Colon (tissue), 2 donors: ENCODE data around the gene IDI2.
"Not testable (repeated sequence)": the region's sequence is repeated elsewhere in the genome, so short reads cannot be mapped to it uniquely, and the experiment has no call there.

ENCODE experiments used
- FAIRE-seq: peaks from 2 replicates; lab custom pipeline; 2012; peaks lifted over from hg19 to GRCh38; lab: Jason Lieb, UNC
- donor health status: control.
- donor health status: control.

Gene IDI2

DNA sequence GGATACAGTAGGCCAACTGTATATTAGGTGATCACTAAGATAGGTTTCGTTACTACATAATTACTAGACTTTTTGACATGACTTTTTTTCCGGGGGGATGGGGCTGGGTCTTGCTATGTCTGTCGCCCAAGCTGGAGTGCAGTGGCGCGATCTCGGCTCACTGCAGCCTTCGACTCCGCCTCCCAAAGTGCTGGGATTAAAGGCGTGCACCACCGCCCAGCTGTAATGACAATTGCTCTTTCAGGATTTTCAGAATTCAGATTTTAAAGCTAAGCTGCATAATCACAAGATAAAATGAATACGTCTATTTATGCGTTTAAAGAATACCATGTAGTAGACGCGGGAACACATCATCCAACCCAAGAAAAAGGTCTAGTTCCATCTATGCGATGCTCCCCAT is 22.3 kb upstream of the IDI2 start:
- FAIRE-seq: no peak

DNA sequence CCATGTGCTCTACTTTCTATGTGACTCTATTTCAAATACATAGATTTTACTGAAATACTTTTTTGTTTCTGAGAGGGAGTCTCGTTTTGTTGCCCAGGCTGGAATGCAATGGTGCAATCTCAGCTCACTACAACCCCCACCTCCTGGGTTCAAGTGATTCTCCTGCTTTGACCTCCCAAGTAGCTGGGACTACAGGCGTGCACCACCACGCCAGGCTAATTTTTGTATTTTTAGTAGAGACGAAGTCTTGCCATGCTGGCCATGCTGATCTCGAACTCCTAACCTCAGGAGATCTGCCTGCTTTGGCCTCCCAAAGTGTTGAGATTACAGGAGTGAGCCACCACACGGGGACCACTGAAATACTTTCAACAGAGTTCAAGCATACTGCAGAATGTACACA is 19.8 kb upstream of the IDI2 start:
- FAIRE-seq: no peak

- FAIRE-seq: no peak
These were observed 19.3 kb upstream of the IDI2 start for GRCh38 chr10:1044964-1045363.

DNA sequence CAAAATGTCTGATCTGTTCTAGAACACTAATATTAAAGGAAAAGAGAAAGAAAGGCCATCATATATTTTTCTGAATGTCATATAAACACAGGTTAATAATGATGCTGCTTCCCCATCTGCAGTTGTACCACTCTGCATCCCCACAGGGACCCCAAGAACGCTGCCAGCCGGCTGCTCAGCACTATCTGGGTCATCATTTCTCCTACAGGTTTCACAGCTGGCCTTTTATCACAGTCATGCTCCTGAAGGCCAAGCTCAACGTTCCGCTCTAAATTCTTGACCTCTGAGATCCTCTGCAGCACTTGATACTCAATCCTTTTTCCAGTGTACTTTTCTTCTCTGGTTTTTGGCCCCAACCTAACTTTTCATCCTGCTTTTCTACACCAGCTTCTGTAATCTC is 18.5 kb upstream of the IDI2 start:
- no peak for FAIRE-seq

DNA sequence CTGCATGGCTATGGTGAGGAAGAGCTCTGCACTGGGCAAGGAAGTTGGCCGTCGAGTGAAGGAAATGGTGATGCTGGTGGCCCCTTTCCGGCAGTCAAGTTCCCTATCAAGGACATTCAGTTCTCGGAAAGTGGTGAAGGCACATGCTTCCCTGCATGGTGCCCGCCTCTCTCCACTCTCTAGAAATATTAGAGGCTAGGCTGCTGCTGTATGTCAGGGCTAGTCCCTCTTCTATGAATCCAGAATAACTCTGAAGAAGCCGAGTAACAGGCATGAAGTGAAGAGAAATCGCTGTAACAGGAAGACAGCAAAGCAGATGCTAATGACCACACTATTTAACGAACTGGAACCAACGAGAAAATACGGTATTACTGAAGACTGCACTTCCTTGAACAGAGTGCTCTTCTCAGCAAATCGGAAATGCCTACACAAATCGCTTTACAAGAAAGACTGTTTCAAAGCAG is 17.9 kb upstream of the IDI2 start:
- FAIRE-seq: no peak

DNA sequence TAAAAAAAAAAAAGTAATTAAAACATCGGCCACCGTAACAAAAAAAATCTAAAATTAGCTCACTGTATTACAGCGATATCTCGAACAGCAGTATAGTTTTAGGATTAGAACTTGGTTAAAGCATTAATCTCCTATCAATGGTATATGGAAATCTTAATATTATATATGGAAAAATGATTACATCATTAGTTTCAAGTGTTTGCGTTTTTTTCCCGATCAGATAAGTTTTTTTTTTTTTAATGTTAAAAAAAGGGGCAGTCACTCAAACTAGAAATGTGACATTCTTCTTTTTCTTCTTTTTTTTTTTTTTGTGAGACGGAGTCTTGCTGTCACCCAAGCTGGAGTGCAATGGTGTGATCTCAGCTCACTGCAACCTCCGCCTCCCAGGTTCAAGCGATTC is 15.9 kb upstream of the IDI2 start:
- no peak for FAIRE-seq

DNA sequence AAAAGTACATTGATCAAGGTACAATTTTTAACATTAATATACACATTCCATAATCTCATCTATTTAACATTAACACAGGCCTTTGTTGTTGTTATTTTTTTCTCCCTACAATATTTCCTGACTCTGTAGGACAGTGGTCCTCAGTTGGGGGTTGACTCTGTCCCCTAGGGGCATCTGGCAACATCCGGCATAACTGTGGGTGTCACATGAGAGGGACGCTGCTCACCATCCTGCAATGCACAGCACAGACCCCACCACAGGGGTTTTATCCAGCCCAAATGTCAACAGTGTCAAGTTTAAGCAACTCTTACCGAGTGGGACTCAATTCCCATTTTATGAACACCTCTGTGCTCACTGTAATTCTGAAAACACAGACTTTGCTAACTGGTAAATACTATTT is 14.5 kb upstream of the IDI2 start:
- no peak for FAIRE-seq

DNA sequence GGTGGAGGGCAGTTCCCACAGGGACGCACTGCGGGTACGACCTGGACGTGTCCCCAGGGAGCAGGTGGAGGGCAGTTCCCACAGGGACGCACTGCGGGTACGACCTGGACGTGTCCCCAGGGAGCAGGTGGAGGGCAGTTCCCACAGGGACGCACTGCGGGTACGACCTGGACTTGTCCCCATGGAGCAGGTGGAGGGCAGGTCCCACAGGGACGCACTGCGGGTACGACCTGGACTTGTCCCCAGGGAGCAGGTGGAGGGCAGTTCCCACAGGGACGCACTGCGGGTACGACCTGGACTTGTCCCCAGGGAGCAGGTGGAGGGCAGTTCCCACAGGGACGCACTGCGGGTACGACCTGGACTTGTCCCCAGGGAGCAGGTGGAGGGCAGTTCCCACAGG is 13.1 kb upstream of the IDI2 start:
- not testable (repeated sequence) for FAIRE-seq

DNA sequence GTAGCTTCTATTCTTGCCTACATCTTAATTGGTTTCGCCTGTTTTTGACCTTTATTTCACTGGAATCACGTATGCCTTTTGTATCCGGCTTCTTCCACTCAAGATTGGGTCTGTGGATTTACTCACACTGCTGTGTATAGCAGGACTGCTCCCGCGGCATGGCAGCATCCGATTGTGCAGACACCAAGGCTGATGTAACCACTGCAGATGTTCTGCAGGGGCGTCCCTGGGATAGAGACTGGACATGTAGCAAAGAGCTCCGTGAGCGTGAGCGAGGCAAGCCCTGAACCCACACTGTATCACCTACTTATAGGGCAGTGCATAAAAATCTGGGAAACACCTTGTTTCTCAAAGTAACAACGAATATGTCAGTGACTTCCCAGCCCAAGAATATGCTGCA is 11.4 kb upstream of the IDI2 start:
- no peak for FAIRE-seq

- FAIRE-seq: no peak
These were observed 10.7 kb upstream of the IDI2 start for GRCh38 chr10:1036341-1036791.

- FAIRE-seq: no peak
These were observed 9.5 kb upstream of the IDI2 start for GRCh38 chr10:1035201-1035600.

- FAIRE-seq: no peak
These were observed 9.1 kb upstream of the IDI2 start for GRCh38 chr10:1034758-1035157.

DNA sequence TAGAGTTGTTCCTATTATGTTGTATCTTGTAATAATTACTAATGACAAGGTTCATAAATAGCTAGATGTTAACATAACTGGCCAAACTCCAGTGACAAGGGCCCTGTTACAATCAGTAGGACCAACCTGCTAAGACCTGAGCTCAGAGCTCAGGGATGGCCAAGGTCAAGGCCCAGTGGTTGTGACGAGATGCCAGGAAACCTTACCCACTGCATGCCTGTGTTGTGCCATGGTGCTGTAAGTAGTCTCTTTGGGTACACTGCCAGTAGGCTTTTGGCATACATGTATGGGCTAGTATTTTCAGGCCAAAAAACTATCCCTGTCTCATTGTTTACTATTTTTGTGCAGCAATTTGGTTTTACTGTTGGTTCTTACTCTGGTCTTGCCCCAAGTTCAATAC is 7.9 kb upstream of the IDI2 start:
- no peak for FAIRE-seq

DNA sequence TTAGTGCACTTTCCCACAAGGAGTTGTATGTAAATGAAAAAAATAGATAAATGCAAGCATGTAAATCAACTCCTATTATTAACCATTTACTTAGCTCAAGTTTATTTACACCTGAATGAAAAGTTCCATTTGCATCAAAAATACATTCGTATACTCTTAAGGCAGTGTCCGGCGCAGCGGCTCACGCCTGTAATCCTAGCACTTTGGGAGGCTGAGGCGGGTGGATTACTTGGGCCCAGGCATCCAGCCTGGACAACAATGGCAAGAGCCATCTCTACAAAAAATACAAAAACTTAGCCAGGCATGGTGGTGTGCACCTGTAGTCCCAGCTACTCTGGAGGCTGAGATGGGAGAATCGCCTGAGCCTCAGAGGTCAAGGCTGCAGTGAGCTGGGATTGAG is 4.2 kb upstream of the IDI2 start:
- no peak for FAIRE-seq

GRCh38 chr10:1026578-1026977 is 919 bp upstream of the IDI2 start:
- no peak for FAIRE-seq

GRCh38 chr10:1024103-1024502 is 1.6 kb downstream of the IDI2 start:
- FAIRE-seq: no peak

GRCh38 chr10:1022413-1022812 is 3.2 kb downstream of the IDI2 start:
- FAIRE-seq: no peak

DNA sequence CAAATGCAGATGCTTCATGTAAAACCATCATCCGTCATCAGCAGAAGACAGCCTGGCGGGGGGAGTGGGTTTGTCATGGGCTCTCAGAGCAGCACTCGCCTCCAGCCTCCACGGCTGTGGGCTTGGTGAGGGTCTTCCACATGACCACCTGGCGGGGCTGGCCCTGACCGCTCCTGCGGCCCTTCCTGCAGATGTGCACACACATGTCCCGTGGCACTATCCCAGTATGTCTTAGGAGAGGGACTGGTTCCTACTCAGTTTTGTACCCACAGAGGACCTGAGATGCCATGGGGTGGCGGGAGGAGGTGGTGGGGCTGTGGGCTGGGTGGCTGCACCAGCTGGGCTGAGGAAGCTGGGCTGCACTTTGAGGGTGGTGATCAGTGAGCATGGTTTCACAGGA is 4.7 kb downstream of the IDI2 start:
- FAIRE-seq: no peak

GRCh38 chr10:1020460-1020859 is 5.2 kb downstream of the IDI2 start:
- no peak for FAIRE-seq

DNA sequence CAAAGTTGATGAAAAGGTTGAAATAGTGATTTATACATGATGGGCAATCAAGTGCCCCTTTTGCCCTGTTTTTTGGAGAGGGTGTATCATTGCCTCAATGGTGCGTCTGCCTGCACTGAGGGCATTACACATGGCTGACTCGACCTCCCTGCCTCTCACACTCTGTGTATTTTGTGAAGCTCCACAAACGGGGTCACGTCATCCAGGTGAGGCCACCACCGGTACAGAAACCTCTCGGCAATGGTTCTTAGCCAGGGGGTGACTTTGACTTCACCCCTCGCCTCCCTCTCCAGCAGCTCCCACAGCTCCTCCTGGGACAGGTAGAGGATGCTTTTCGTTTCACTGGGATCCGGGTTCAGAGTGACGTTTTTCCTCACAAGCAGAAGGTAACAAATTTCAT is 6.3 kb downstream of the IDI2 start:
- no peak for FAIRE-seq

DNA sequence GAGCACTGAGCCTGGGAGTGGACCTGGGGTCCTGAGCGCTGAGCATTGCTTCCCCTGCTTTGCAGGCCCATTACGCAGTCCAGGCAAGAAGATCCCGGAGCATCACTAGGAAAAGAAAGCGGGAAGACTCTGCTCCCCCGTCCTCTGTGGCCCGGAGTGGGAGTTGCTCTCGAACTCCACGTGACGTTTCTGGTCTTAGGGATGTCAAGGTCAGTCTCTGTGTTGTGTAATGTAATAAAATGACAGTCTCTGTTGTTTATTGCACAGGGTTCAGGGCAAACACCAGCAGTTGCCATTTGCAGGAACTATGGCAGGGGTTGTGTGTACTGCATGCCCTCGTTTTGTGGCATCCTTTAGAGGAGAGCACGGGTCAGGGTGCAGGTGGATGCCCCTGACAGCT is 10.0 kb downstream of the IDI2 start:
- FAIRE-seq: no peak

- no peak for FAIRE-seq
These were observed 14.0 kb downstream of the IDI2 start for GRCh38 chr10:1011696-1012095.

- no peak for FAIRE-seq
These were observed 15.0 kb downstream of the IDI2 start for GRCh38 chr10:1010703-1011102.

- not testable (repeated sequence) for FAIRE-seq
These were observed 15.7 kb downstream of the IDI2 start for GRCh38 chr10:1009947-1010346.

GRCh38 chr10:1009071-1009494 is 16.6 kb downstream of the IDI2 start:
- FAIRE-seq: no peak
